CD4-positive, alpha-beta T cell treated with Interleukin-1 beta for 1 hour (primary cell): Measurements from ENCODE around the gene MUC2.

Experiments
- DNase-seq, 2 donors: peaks; one replicate each; pipeline ENCODE4 v3.0.0-alpha.2; 2020 to 2022

The MUC2 gene

DNA sequence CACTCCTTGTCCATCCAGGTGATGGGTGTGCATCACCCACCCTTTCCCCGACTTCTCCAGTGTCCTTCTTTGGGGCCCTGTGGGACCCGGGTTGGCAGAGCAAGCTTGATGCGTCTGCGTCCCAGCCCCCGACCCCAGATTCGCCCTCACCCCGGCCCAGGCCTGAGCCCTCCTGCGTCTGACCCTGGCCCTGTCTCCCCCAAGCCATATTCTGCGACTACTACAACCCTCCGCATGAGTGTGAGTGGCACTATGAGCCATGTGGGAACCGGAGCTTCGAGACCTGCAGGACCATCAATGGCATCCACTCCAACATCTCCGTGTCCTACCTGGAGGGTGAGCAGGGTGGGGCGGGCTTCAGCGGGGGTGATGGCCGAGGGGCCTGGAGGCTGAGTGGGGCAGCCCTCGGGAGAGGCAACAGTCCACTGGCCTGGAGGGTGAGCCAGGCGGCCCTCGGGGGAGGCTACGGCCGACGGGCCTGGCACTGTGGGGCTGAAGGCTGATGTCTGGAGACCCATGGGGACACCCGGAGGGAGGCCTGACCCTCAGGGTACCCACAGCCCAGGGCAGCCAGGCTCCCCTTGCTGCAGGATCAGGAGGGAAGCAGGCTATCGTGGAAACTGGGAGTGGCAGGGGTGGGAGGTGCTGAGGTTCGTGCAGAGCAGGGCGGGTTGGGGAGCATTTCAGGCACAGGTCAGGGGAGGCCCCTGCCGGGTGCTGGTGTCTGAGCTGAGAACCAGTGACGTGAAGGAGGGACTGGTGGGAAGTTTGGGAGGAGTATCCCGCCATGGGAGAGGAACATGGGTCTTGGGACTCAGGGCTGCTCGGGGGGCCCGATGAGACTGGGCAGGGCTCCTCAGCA lies 15.3 kb downstream of the MUC2 start:
- DNase-seq: no peak

- DNase-seq: no peak
These were observed 16.1 kb downstream of the MUC2 start for GRCh38 chr11:1090600-1091331.

DNA sequence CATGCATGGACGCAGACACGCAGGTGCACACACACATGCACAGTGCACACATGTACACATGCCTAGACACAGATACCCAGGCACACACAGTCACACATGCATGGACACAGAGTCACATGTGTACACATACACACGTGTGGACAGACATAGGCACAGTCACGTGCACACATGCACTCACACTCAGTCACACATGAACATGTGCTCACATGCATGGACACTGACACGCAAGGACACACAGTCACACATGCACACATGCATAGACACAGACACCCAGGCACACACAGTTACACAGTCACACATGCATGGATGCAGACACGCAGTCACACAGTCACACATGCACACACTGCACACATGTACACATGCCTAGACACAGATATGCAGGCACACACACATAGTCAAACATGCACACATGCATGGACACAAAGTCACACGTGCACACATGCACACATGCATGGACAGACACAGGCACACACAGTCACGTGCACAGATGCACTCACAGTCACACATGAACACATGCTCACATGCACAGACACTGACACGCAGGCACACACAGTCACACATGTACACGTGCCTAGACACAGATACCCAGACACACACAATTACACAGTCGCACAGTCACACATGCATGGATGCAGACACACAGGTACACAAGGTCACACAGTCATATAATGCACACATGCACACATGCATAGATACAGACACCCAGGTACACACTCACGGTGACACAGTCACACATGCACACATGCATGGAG lies 16.8 kb downstream of the MUC2 start:
- no peak for DNase-seq

- no peak for DNase-seq
These were observed 17.5 kb downstream of the MUC2 start for GRCh38 chr11:1092145-1092670.

DNA sequence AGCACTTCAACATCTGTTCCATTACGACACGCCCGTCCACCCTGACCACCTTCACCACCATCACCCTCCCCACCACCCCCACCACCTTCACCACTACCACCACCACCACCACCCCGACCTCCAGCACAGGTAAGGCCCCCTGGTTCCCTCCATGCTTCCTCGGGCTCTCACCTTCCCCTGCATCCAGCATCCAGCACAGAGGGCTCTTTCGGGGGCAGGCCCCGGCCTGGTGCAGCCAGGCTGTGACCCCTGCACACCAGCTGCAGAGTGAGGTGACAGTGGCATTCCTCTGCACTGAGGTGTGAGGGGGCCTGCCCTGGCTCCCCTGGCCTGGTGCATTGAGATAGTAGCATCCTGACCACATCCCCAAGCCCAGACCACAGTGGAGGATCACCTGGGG lies 18.2 kb downstream of the MUC2 start:
- no peak for DNase-seq

DNA sequence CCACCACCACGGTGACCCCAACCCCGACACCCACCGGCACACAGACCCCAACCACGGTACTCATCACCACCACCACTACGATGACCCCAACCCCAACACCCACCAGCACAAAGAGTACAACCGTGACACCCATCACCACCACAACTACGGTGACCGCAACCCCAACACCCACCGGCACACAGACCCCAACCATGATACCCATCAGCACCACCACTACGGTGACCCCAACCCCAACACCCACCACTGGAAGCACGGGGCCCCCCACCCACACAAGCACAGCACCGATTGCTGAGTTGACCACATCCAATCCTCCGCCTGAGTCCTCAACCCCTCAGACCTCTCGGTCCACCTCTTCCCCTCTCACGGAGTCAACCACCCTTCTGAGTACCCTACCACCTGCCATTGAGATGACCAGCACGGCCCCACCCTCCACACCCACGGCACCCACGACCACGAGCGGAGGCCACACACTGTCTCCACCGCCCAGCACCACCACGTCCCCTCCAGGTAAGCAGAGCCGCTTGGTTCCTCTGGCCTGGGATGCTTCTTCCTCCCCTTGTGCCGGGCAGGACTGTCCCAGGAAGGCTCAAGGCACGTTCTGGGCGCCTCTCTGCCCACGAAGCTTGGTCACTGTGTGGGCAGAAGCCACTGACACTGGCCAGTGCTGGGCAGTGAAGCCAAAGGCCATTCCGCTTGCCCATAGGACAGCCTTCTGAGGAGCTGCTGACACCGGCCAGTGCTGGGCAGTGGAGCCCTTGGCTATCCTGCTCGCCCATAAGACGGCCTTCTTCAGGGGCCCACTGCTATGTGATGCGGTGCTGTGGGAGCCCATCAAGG lies 25.1 kb downstream of the MUC2 start:
- DNase-seq: no peak

DNA sequence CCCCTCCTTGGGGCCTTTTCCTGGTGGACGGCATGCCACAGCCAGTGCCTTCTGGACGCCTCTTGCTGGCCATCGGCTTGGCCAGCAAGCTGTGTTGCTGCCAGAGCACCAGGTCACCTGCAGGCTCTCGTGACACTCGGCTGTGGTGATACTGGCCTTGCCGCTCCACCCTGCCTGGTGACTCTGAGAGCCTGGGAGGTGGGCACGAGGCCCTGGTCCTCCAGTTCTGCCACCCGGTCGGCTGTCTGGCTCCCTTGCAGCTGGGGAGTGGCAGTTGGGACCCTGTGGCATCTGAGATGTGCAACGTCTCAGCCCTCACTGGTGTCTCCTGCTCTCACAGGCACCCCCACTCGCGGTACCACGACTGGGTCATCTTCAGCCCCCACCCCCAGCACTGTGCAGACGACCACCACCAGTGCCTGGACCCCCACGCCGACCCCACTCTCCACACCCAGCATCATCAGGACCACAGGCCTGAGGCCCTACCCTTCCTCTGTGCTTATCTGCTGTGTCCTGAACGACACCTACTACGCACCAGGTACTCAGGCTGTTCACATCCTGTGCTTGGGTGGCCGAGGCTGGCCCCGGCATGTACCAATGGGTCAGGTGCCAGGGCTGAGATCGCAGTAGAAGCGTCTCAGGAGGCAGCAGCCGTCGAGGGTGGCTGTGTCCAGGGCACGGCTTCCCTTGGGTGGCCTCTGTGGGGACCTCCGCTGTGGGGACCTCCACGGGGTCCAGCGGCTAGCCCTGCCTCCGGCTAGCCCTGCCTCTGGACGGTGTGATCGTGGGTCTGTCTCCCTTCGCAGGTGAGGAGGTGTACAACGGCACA lies 26.0 kb downstream of the MUC2 start:
- no peak for DNase-seq

DNA sequence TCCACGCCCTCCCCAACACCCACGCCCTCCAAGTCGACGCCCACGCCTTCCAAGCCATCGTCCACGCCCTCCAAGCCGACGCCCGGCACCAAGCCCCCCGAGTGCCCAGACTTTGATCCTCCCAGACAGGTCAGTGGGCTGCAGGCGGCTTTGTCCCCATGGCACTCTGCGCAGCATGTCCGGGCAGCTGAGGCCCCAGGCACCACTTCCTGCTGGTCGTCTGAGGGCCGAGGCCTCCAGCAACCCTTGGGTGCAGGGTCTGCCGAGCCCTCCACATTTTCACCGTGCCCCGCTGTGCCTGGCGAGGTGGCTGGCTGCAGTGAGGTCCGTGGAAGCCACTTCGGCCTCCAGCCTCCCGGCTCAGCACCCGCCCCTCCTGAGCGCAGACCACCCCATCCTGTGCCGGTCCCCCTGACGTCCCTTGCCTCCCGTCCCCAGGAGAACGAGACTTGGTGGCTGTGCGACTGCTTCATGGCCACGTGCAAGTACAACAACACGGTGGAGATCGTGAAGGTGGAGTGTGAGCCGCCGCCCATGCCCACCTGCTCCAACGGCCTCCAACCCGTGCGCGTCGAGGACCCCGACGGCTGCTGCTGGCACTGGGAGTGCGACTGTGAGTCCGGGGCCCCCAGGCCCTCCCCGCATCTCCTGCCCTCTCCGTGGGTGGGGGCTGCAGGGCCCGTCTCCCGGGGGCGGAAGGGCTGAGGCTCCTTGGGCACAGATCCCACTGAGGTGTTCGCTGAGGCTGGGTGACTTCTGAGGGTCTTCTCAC lies 26.8 kb downstream of the MUC2 start:
- DNase-seq: no peak

- DNase-seq: no peak
These were observed 27.7 kb downstream of the MUC2 start for GRCh38 chr11:1102221-1102971.

GRCh38 chr11:1102996-1103395 lies 28.3 kb downstream of the MUC2 start:
- no peak for DNase-seq

DNA sequence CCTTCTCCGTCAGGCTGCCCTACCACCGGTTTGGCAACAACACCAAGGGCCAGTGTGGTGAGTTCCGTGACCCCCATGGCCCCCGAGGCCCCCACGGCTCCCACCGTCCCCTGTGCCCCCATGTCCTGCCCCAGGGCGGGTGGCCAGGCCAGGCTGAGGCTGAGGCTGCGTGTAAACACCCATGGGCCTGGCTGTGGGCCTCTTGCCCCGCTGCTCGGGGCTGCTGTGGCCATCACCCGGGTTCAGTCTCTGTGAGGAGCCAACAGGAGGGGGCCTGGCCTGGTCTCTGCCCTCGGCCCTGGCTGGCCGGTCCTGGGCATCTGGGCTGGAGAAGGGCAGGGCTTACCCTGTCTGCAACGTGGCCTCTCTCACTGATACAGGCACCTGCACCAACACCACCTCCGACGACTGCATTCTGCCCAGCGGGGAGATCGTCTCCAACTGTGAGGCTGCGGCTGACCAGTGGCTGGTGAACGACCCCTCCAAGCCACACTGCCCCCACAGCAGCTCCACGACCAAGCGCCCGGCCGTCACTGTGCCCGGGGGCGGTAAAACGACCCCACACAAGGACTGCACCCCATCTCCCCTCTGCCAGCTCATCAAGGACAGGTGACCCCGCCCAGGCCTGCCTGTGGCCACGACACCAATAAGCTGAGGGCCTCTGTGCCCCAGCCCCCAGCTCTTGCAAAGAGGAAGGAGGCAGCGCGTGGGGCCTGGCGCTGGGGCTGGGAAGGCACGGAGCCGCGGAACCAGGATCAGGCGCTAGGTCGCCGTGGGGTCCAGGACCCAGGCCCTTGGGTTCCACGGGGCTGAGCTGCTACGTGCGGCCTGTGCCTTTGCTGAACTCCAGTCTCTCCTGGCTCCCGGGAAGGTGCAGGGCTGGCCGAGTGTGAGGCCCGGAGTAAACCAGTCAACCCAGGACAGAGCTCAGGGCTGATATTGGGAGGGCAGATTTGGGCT lies 29.0 kb downstream of the MUC2 start:
- DNase-seq: no peak

DNA sequence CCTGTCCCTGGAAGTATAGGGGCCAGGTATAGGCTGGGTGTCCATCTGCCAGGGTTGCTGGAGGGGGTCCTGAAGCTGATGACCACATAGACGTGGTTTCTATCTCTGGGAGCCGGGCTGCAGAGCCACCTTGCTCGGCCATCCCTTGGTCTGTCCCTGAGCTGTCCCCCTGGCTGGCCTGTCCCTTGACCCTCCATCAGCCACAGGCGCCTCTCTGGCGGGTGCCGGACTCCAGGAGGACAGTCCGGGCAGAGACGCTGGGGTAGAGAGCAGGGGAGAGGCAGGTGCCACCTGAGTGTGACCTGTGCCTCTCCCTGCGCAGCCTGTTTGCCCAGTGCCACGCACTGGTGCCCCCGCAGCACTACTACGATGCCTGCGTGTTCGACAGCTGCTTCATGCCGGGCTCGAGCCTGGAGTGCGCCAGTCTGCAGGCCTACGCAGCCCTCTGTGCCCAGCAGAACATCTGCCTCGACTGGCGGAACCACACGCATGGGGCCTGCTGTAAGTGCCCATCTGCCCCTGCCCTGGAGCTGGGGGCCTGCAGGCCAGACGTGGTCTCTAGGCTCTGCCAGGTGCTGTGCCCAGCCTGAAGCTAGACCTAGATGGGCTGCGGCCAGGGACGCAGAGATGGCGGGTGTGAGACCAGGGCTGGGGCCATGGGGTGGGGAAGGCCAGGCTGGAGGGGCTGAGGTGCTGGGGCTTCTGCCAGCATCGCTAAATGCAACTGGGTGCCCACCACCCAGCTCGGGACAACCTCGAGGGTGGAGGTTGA lies 29.9 kb downstream of the MUC2 start:
- DNase-seq: no peak

DNA sequence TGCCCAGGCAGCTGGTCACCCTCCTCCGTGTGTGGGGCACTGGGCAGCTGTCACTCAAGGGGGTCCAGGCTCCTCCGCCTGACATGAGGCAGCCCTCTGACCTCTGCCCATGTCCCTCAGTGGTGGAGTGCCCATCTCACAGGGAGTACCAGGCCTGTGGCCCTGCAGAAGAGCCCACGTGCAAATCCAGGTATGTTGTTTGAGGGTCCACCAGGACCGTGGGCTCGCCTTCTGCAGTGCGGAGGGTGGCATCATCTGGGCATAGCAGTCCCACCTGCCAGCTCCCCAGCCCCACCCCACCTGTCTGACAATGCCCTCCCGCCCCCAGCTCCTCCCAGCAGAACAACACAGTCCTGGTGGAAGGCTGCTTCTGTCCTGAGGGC lies 30.5 kb downstream of the MUC2 start:
- no peak for DNase-seq

DNA sequence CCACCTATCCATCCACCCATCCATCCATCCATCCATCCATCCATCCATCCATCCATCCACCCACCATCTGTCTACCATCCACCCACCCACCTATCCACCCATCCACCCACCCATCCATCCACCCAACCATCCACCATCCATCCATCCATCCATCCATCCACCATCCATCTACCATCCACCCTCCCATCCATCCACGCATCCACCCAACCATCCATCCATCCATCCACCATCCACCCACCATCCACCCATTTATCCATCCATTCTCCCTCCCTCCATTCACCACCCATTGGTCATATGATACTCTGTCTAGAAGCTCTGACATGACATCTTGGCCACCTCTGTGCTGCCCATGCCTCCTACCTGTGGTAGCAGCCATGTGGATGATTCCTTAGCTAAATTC lies 31.7 kb downstream of the MUC2 start:
- DNase-seq: no peak

DNA sequence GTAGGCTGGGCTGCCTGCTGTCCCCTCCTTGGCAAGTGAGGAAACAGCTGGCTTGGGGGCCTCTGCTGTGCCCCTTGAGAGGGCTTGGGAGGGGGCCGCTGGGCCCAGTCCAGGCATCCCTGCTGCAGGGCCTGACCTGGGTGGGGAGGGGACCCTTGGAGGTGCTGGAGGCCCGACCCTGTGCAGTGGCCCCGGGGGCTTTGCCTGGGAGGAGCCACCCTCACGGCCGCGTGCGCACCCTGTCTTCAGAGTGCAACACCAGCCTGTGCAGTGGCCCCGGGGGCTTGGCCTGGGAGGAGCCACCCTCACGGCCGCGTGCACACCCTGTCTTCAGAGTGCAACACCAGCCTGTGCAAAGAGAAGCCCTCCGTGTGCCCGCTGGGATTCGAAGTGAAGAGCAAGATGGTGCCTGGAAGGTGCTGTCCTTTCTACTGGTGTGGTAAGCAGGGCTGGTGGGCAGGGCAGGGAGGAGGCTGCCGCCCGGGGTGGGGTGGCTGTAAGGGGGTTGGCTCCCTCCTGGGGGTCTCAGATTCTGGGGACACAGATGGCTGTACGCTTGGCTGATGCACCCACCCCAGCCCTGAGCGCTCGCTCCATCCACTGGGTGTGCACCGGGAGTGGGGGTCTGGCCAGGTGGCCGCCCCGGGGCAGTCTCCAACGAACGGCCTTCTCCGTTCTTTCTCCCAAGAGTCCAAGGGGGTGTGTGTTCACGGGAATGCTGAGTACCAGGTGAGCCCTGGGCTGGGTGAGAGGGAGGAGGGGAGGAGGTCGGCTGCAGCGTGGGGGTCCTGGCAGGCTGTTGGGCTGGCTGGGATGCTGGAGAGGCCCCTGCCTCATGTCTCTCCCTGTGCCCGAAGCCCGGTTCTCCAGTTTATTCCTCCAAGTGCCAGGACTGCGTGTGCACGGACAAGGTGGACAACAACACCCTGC lies 32.9 kb downstream of the MUC2 start:
- no peak for DNase-seq

- no peak for DNase-seq
These were observed 33.7 kb downstream of the MUC2 start for GRCh38 chr11:1108246-1108900.
